Neural crest cell (in vitro differentiated cells): ENCODE data around the gene WDR33. TPM values are rescaled to one million over a fixed set of nuclear protein-coding genes. Genes with fewer than 3 reads are reported as not detected.

ENCODE experiments used
- DNase-seq: peaks from one replicate; pipeline ENCODE4 v3.0.0; 2021; ENCODE audit warnings: low read depth, mixed read lengths, low spot score
- H3K27ac Mint-ChIP-seq: one replicate; pipeline ENCODE4 v1.8.0; 2021; ENCODE audit warnings: mild to moderate bottlenecking, mixed read lengths; ENCODE audit not compliant: unreplicated experiment
- H3K27me3 Mint-ChIP-seq: 2 replicates; pipeline ENCODE4 v1.8.0; 2021; ENCODE audit warnings: low read depth, mild to moderate bottlenecking, mixed read lengths
- H3K36me3 Mint-ChIP-seq: 2 replicates; pipeline ENCODE4 v1.8.0; 2021; ENCODE audit warnings: low read depth, mild to moderate bottlenecking, mixed read lengths
- H3K4me1 Mint-ChIP-seq: 2 replicates; pipeline ENCODE4 v1.8.0; 2021; ENCODE audit warnings: mixed read lengths
- H3K4me3 Mint-ChIP-seq: one replicate; pipeline ENCODE4 v1.8.0; 2021; ENCODE audit warnings: mild to moderate bottlenecking, mixed read lengths
- H3K9me3 Mint-ChIP-seq: 2 replicates; pipeline ENCODE4 v1.8.0; 2021; ENCODE audit warnings: mixed read lengths
- CTCF ChIP-seq: fragments of 200-600 bp; sonication (generic); conservative IDR thresholded peaks from 2 replicates; pipeline ENCODE4 v1.5.0; 2021; ENCODE audit warnings: antibody characterized with exemption, mild to moderate bottlenecking
- total RNA-seq: library from RNA; stranded (reverse); gene quantifications from 2 replicates; pipeline ENCODE4 v1.2.1, GENCODE V29; 2021

Gene WDR33
- total RNA-seq, 1 donor from 2014 or later: 72.4 TPM

GRCh38 chr2:127700527-127701192, 110.3 kb downstream of the WDR33 start:
- TF ChIP-seq CTCF: peak; percentile 17
- H3K27me3 Mint-ChIP-seq: no peaks in the 10 kb centered on the region
- no peaks in the 10 kb centered on the region for H3K9me3 Mint-ChIP-seq
- peaks cover 10% of the 10 kb centered on the region for H3K36me3 Mint-ChIP-seq
- peaks cover 35% of the 10 kb centered on the region for H3K4me1 Mint-ChIP-seq
- peak overlapping the region; percentile 97 for H3K4me3 Mint-ChIP-seq
- DNase-seq: no peak
- peak overlapping the region; percentile 99 for H3K27ac Mint-ChIP-seq

- H3K27me3 Mint-ChIP-seq: no peaks in the 10 kb centered on the region
- no peak for TF ChIP-seq CTCF
- H3K36me3 Mint-ChIP-seq: peaks cover 2% of the 10 kb centered on the region
- DNase-seq: no peak
- peak overlapping the region; percentile 83 for H3K27ac Mint-ChIP-seq
- no peaks in the 10 kb centered on the region for H3K9me3 Mint-ChIP-seq
- H3K4me3 Mint-ChIP-seq: peak overlapping the region; percentile 73
- peaks cover 22% of the 10 kb centered on the region for H3K4me1 Mint-ChIP-seq
These were observed 112.2 kb downstream of the WDR33 start for GRCh38 chr2:127698553-127699355.

GRCh38 chr2:127697482-127698180, 113.3 kb downstream of the WDR33 start:
- Mint-ChIP-seq H3K9me3 (no peaks in the 10 kb centered on the region), H3K27me3 (no peaks in the 10 kb centered on the region), H3K36me3 (peaks cover 2% of the 10 kb centered on the region), H3K4me3 (peak overlapping the region; percentile 64), H3K4me1 (peaks cover 19% of the 10 kb centered on the region), H3K27ac (no peak overlapping the region)
- no peak for DNase-seq
- no peak for TF ChIP-seq CTCF

- Mint-ChIP-seq H3K36me3 (peaks cover 10% of the 10 kb centered on the region), H3K4me1 (peaks cover 8% of the 10 kb centered on the region), H3K27ac (peak overlapping the region; percentile 27), H3K9me3 (peaks cover 12% of the 10 kb centered on the region), H3K4me3 (no peak overlapping the region), H3K27me3 (no peaks in the 10 kb centered on the region)
- TF ChIP-seq CTCF: peak; percentile 53
- peak; percentile 50 for DNase-seq
These were observed 115.2 kb downstream of the WDR33 start for GRCh38 chr2:127695491-127696472.

- H3K4me3 Mint-ChIP-seq: no peak overlapping the region
- peaks cover 12% of the 10 kb centered on the region for H3K9me3 Mint-ChIP-seq
- H3K27ac Mint-ChIP-seq: no peak overlapping the region
- peaks cover under 1% of the 10 kb centered on the region for H3K4me1 Mint-ChIP-seq
- no peak for TF ChIP-seq CTCF
- no peak for DNase-seq
- peaks cover 10% of the 10 kb centered on the region for H3K36me3 Mint-ChIP-seq
- no peaks in the 10 kb centered on the region for H3K27me3 Mint-ChIP-seq
These were observed 116.0 kb downstream of the WDR33 start for GRCh38 chr2:127694986-127695385.
